ENCODE data around the gene TDRD7. TPM values are rescaled to one million over a fixed set of nuclear protein-coding genes. Genes with fewer than 3 reads are reported as not detected.

The TDRD7 gene
- total and polyA plus RNA-seq, 5 donors = 5.1 to 10.2 (median 9.2) TPM

GRCh38 chr9:97388721-97389238 lies 23.1 kb upstream of the TDRD7 start:
- no peak for ATAC-seq
- no peak for DNase-seq

GRCh38 chr9:97389249-97389648 lies 22.6 kb upstream of the TDRD7 start:
- intact Hi-C loops (cut with DNase I) = no loop called here
- no peaks in the 10 kb centered on the region for H3K4me1 ChIP-seq (ENCODE audit: control insufficient read depth, insufficient read depth, low read length)
- no peaks in the 10 kb centered on the region for H3K9me3 ChIP-seq (ENCODE audit: control insufficient read depth, low read length)
- no peak overlapping the region for H3K4me3 ChIP-seq (ENCODE audit: low read length)
- DNase-seq (no peak), ATAC-seq (no peak)
- H3K27me3 ChIP-seq (ENCODE audit: control insufficient read depth, insufficient read depth) = no peaks in the 10 kb centered on the region
- WGBS = 80% methylated on average over 3 of the region's 3 CpGs
- no peak overlapping the region for H3K27ac ChIP-seq (ENCODE audit: low read length)

More at GRCh38 chr9:97388721-97389238, 23.1 kb upstream of the TDRD7 start:
- no peak overlapping the region for H3K27ac ChIP-seq (ENCODE audit: low read length)
- no peaks in the 10 kb centered on the region for H3K9me3 ChIP-seq (ENCODE audit: control insufficient read depth, low read length)
- no peak overlapping the region for H3K4me3 ChIP-seq (ENCODE audit: low read length)
- no peaks in the 10 kb centered on the region for H3K27me3 ChIP-seq (ENCODE audit: control insufficient read depth, insufficient read depth)
- intact Hi-C loops (cut with DNase I) = no loop called here
- H3K4me1 ChIP-seq (ENCODE audit: control insufficient read depth, insufficient read depth, low read length) = no peaks in the 10 kb centered on the region
- 57% methylated on average over 5 of the region's 5 CpGs for WGBS

- ATAC-seq (no peak), DNase-seq (no peak)
- no peak overlapping the region for H3K4me3 ChIP-seq (ENCODE audit: low read length)
- 76% methylated on average over 10 of the region's 10 CpGs for WGBS
- H3K27ac ChIP-seq (ENCODE audit: low read length) = no peak overlapping the region
- intact Hi-C loops (cut with DNase I) = no loop called here
- H3K9me3 ChIP-seq (ENCODE audit: control insufficient read depth, low read length) = no peaks in the 10 kb centered on the region
- H3K27me3 ChIP-seq (ENCODE audit: control insufficient read depth, insufficient read depth) = no peaks in the 10 kb centered on the region
- no peaks in the 10 kb centered on the region for H3K4me1 ChIP-seq (ENCODE audit: control insufficient read depth, insufficient read depth, low read length)
Measured at GRCh38 chr9:97390791-97391406, 21.0 kb upstream of the TDRD7 start.

GRCh38 chr9:97394881-97395280 lies 17.0 kb upstream of the TDRD7 start:
- intact Hi-C loops (cut with DNase I) = loop anchor here in 2 of 4 donors (5.0 kb wide), 1 partner anchor 538 kb away; no protein-coding TSS in a partner anchor
- Histone ChIP-seq H3K27ac (ENCODE audit: low read length) (no peak overlapping the region), H3K27me3 (ENCODE audit: control insufficient read depth, insufficient read depth) (no peaks in the 10 kb centered on the region), H3K9me3 (ENCODE audit: control insufficient read depth, low read length) (no peaks in the 10 kb centered on the region), H3K4me3 (ENCODE audit: low read length) (no peak overlapping the region), H3K4me1 (ENCODE audit: control insufficient read depth, insufficient read depth, low read length) (peaks cover 3% of the 10 kb centered on the region)
- ATAC-seq = no peak
- no peak for DNase-seq
- 69% methylated on average over 3 of the region's 3 CpGs for WGBS

- 87% methylated on average over 5 of the region's 5 CpGs for WGBS
- Histone ChIP-seq H3K4me3 (ENCODE audit: low read length) (no peak overlapping the region), H3K9me3 (ENCODE audit: control insufficient read depth, low read length) (no peaks in the 10 kb centered on the region), H3K4me1 (ENCODE audit: control insufficient read depth, insufficient read depth, low read length) (peaks cover 3% of the 10 kb centered on the region), H3K27ac (ENCODE audit: low read length) (no peak overlapping the region), H3K27me3 (ENCODE audit: control insufficient read depth, insufficient read depth) (no peaks in the 10 kb centered on the region)
- no peak for DNase-seq
- intact Hi-C loops (cut with DNase I) = loop anchor here in 2 of 4 donors (5.0 kb wide), 1 partner anchor 538 kb away; no protein-coding TSS in a partner anchor
- no peak for ATAC-seq
Measured at GRCh38 chr9:97395745-97396144, 16.2 kb upstream of the TDRD7 start.

GRCh38 chr9:97396256-97396655 lies 15.6 kb upstream of the TDRD7 start:
- no peak for ATAC-seq
- intact Hi-C loops (cut with DNase I) = loop anchor here in 2 of 4 donors (5.0 kb wide), 1 partner anchor 539 kb away; no protein-coding TSS in a partner anchor
- 77% methylated on average over 7 of the region's 7 CpGs for whole genome bisulfite sequencing

GRCh38 chr9:97397220-97397619 lies 14.7 kb upstream of the TDRD7 start:
- Histone ChIP-seq H3K4me3 (ENCODE audit: low read length) (no peak overlapping the region), H3K27ac (ENCODE audit: low read length) (no peak overlapping the region), H3K9me3 (ENCODE audit: control insufficient read depth, low read length) (no peaks in the 10 kb centered on the region), H3K4me1 (ENCODE audit: control insufficient read depth, insufficient read depth, low read length) (peaks cover 3% of the 10 kb centered on the region), H3K27me3 (ENCODE audit: control insufficient read depth, insufficient read depth) (no peaks in the 10 kb centered on the region)
- DNase-seq = no peak
- WGBS = 92% methylated on average over 1 of the region's 1 CpG
- intact Hi-C loops (cut with DNase I) = loop anchor here in 2 of 4 donors (5.0 kb wide), 1 partner anchor 540 kb away; no protein-coding TSS in a partner anchor
- ATAC-seq = no peak

More at GRCh38 chr9:97396256-97396655, 15.6 kb upstream of the TDRD7 start:
- DNase-seq = no peak
- Histone ChIP-seq H3K27me3 (ENCODE audit: control insufficient read depth, insufficient read depth) (no peaks in the 10 kb centered on the region), H3K4me3 (ENCODE audit: low read length) (no peak overlapping the region), H3K4me1 (ENCODE audit: control insufficient read depth, insufficient read depth, low read length) (peaks cover 3% of the 10 kb centered on the region), H3K9me3 (ENCODE audit: control insufficient read depth, low read length) (no peaks in the 10 kb centered on the region), H3K27ac (ENCODE audit: low read length) (no peak overlapping the region)

- Histone ChIP-seq H3K9me3 (ENCODE audit: control insufficient read depth, low read length) (no peaks in the 10 kb centered on the region), H3K4me3 (ENCODE audit: low read length) (no peak overlapping the region), H3K4me1 (ENCODE audit: control insufficient read depth, insufficient read depth, low read length) (peaks cover 3% of the 10 kb centered on the region), H3K27me3 (ENCODE audit: control insufficient read depth, insufficient read depth) (no peaks in the 10 kb centered on the region), H3K27ac (ENCODE audit: low read length) (no peak overlapping the region)
- ATAC-seq = peak; percentile 75 to 86
- DNase-seq = peak; percentile 63 to 87 (median 82)
- WGBS = 22% methylated on average over 20 of the region's 20 CpGs
- intact Hi-C loops (cut with DNase I) = loop anchor here in 3 of 4 donors (2.0 to 5.0 kb wide), 2 partner anchors 542 kb away; no protein-coding TSS in a partner anchor
Measured at GRCh38 chr9:97398999-97399758, 12.7 kb upstream of the TDRD7 start.

GRCh38 chr9:97403746-97404316 lies 8.1 kb upstream of the TDRD7 start:
- Histone ChIP-seq H3K4me1 (ENCODE audit: control insufficient read depth, insufficient read depth, low read length) (peaks cover 2% of the 10 kb centered on the region), H3K27ac (ENCODE audit: low read length) (no peak overlapping the region), H3K9me3 (ENCODE audit: control insufficient read depth, low read length) (no peaks in the 10 kb centered on the region), H3K4me3 (ENCODE audit: low read length) (no peak overlapping the region), H3K27me3 (ENCODE audit: control insufficient read depth, insufficient read depth) (no peaks in the 10 kb centered on the region)
- 93% methylated on average over 4 of the region's 4 CpGs for WGBS
- intact Hi-C loops (cut with DNase I) = no loop called here
- DNase-seq (no peak), ATAC-seq (no peak)

GRCh38 chr9:97405551-97405950 lies 6.3 kb upstream of the TDRD7 start:
- Histone ChIP-seq H3K9me3 (ENCODE audit: control insufficient read depth, low read length) (no peaks in the 10 kb centered on the region), H3K27ac (ENCODE audit: low read length) (no peak overlapping the region), H3K27me3 (ENCODE audit: control insufficient read depth, insufficient read depth) (no peaks in the 10 kb centered on the region), H3K4me1 (ENCODE audit: control insufficient read depth, insufficient read depth, low read length) (no peaks in the 10 kb centered on the region), H3K4me3 (ENCODE audit: low read length) (no peak overlapping the region)
- ATAC-seq (no peak), DNase-seq (no peak)
- intact Hi-C loops (cut with DNase I) = loop anchor here in 1 of 4 donors (5.0 kb wide), 1 partner anchor 548 kb away; no protein-coding TSS in a partner anchor
- 51% methylated on average over 2 of the region's 2 CpGs for WGBS

All from right cardiac atrium (tissue), 5 donors.